ENCODE data around the gene SCD.

- TF ChIP-seq CTCF (conservative IDR thresholded peaks at IDR 0.05; ENCODE audit: low read depth in 2 of 2) (no peak), EZH2 (IDR thresholded peaks at IDR 0.05; ENCODE audit: low read depth, unreplicated experiment) (no peak), POLR2AphosphoS5 (IDR thresholded peaks at IDR 0.05; ENCODE audit: low read depth) (no peak), EZH2phosphoT487 (IDR thresholded peaks at IDR 0.05; ENCODE audit: unreplicated experiment) (no peak), REST (IDR thresholded peaks at IDR 0.05; ENCODE audit: unreplicated experiment) (no peak), ZNF462 (CRISPR knock-in tag; IDR thresholded peaks at IDR 0.05) (no peak), STAT1 (IDR thresholded peaks at IDR 0.05; ENCODE audit: unreplicated experiment) (no peak), CREB1 (CRISPR knock-in tag; IDR thresholded peaks at IDR 0.05; ENCODE audit: low read depth) (no peak), ZNF331 (CRISPR knock-in tag; IDR thresholded peaks at IDR 0.05; ENCODE audit: low read depth) (no peak), ZNF114 (CRISPR knock-in tag; IDR thresholded peaks at IDR 0.05) (no peak)
Measured at GRCh38 chr10:100319707-100320402, 27.2 kb upstream of the SCD start.

Data from GM23338 (cell line).